ENCODE measurements around the gene TRA2A. TPM values are rescaled to one million over a fixed set of nuclear protein-coding genes. Genes with fewer than 3 reads are reported as not detected.

TRA2A gene
- total RNA-seq, 1 experiment from 2014 or later, result 169 TPM

GRCh38 chr7:23491502-23491901 lies 40.3 kb downstream of the TRA2A start:
- no peak overlapping the region for H4K91ac ChIP-seq (ENCODE audit: insufficient read length, low read depth, low read length)
- H3K4me1 ChIP-seq (ENCODE audit: insufficient read depth, low read length), result no peaks in the 10 kb centered on the region
- no peak overlapping the region for H2BK12ac ChIP-seq (ENCODE audit: insufficient read length, low read depth, low read length)
- no peak overlapping the region for H2BK20ac ChIP-seq (ENCODE audit: low read depth, low read length, poor library complexity, severe bottlenecking)
- no peaks in the 10 kb centered on the region for H3K9me3 ChIP-seq (ENCODE audit: control insufficient read depth, low read depth, low read length)
- H2AFZ ChIP-seq (ENCODE audit: low read length), result no peak overlapping the region
- Mint-ChIP-seq H3K4me3 (no peak overlapping the region), H3K36me3 (ENCODE audit: insufficient read depth in 1 of 3, low read depth in 3 of 3) (no peaks in the 10 kb centered on the region), H3K9me3 (no peaks in the 10 kb centered on the region), H3K4me1 (peaks cover 0 to 7% of the 10 kb centered on the region in 2 experiments; a peak in 1 of 4 replicates), H3K27ac (peak overlapping the region in 1 of 3 experiments; percentile 36; a peak in 2 of 7 replicates), H3K27me3 (ENCODE audit: low read depth) (no peaks in the 10 kb centered on the region; the same call in 1 of the 2 replicates)
- TF ChIP-seq, protein P1, sequence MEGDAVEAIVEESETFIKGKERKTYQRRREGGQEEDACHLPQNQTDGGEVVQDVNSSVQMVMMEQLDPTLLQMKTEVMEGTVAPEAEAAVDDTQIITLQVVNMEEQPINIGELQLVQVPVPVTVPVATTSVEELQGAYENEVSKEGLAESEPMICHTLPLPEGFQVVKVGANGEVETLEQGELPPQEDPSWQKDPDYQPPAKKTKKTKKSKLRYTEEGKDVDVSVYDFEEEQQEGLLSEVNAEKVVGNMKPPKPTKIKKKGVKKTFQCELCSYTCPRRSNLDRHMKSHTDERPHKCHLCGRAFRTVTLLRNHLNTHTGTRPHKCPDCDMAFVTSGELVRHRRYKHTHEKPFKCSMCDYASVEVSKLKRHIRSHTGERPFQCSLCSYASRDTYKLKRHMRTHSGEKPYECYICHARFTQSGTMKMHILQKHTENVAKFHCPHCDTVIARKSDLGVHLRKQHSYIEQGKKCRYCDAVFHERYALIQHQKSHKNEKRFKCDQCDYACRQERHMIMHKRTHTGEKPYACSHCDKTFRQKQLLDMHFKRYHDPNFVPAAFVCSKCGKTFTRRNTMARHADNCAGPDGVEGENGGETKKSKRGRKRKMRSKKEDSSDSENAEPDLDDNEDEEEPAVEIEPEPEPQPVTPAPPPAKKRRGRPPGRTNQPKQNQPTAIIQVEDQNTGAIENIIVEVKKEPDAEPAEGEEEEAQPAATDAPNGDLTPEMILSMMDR (conservative IDR thresholded peaks at IDR 0.05), result no peak
- no peaks in the 10 kb centered on the region for H4K20me1 ChIP-seq (ENCODE audit: control insufficient read depth, insufficient read depth, insufficient read length)
- H3K27ac ChIP-seq (ENCODE audit: insufficient read length, low read depth, low read length), result no peak overlapping the region
- no peak overlapping the region for H3K56ac ChIP-seq (ENCODE audit: insufficient read length, low read depth, low read length)
- H3K79me2 ChIP-seq (ENCODE audit: insufficient read depth, low read length), result no peaks in the 10 kb centered on the region
- no peak overlapping the region for H3K4me2 ChIP-seq (ENCODE audit: insufficient read depth, insufficient read length, low read length)
- H3K23me2 ChIP-seq (ENCODE audit: insufficient read length, low read depth, low read length, poor library complexity, severe bottlenecking), result no peaks in the 10 kb centered on the region
- H3K79me1 ChIP-seq (ENCODE audit: insufficient read depth, low read depth, low read length, poor library complexity, severe bottlenecking), result no peaks in the 10 kb centered on the region
- H3T11ph ChIP-seq (ENCODE audit: low read length), result no peak overlapping the region
- H3K14ac ChIP-seq (ENCODE audit: insufficient read depth, low read length), result no peak overlapping the region
- no CpG with 5 or more reads among the region's 3 CpGs for WGBS (ENCODE audit: extremely low coverage, insufficient read length, low lambda C conversion rate)
- no peak overlapping the region for H2BK15ac ChIP-seq (ENCODE audit: low read depth, low read length)
- H3K4ac ChIP-seq (ENCODE audit: low read depth, low read length), result no peak overlapping the region
- no peak overlapping the region for H3K18ac ChIP-seq (ENCODE audit: insufficient read length, low read depth, low read length)
- no peak overlapping the region for H4K8ac ChIP-seq (replicated peaks; ENCODE audit: insufficient read length, low read depth, low read length)
- H3K23ac ChIP-seq (ENCODE audit: insufficient read length, low read depth, low read length), result no peak overlapping the region
- H2AK5ac ChIP-seq (ENCODE audit: insufficient read length, low read length), result no peak overlapping the region
- no peak overlapping the region for H2BK5ac ChIP-seq (ENCODE audit: insufficient read length, low read length)
- H4K5ac ChIP-seq (ENCODE audit: insufficient read length, low read depth, low read length), result no peak overlapping the region
- H2BK120ac ChIP-seq (ENCODE audit: low read depth, low read length, poor library complexity, severe bottlenecking), result no peak overlapping the region
- no peak overlapping the region for H3K9ac ChIP-seq (ENCODE audit: extremely low read depth, insufficient read length, low read length)
- no peak for DNase-seq
- H3K27me3 ChIP-seq (ENCODE audit: insufficient read depth, low read length), result no peaks in the 10 kb centered on the region
